ENCODE measurements around the gene URI1.

DNA sequence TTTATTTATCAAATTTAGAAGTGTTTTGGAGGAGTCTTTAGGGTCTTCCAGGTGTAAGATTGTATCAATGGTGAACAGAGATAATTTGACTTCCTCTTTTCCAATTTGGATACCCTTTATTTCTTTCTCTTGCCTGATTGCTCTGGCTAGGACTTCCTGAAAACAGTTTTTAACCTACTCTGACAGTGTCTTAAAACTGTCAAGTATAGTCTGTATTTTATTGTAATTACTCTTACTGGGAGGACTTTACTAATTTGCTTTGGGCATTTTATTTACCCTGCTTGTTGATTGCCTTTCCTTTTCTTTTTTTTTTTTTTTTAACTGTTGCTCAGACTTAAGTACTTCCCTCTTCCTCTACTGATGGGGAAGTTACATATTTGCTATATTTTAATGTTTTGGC lies 81.3 kb downstream of the URI1 start:
- TF ChIP-seq CTCF (IDR thresholded peaks at IDR 0.05) (no peak), ZFX (IDR thresholded peaks at IDR 0.05; ENCODE audit: borderline replicate concordance) (no peak)
